Measurements from ENCODE around the gene PER2.
"Not testable (repeated sequence)": the region's sequence is repeated elsewhere in the genome, so short reads cannot be mapped to it uniquely, and the experiment has no call there.

The PER2 gene

GRCh38 chr2:238310721-238311120 lies 22.3 kb upstream of the PER2 start:
- not testable (repeated sequence) for DNase-seq

- no peak for DNase-seq
Measured at GRCh38 chr2:238308177-238308576, 19.8 kb upstream of the PER2 start.

- DNase-seq = no peak
Measured at GRCh38 chr2:238306672-238306998, 18.2 kb upstream of the PER2 start.

GRCh38 chr2:238305965-238306671 lies 17.7 kb upstream of the PER2 start:
- no peak for DNase-seq

- no peak for DNase-seq
Measured at GRCh38 chr2:238305092-238305862, 16.9 kb upstream of the PER2 start.

- no peak for DNase-seq
Measured at GRCh38 chr2:238304116-238304515, 15.7 kb upstream of the PER2 start.

- DNase-seq = no peak
Measured at GRCh38 chr2:238302751-238303150, 14.3 kb upstream of the PER2 start.

- DNase-seq = no peak
Measured at GRCh38 chr2:238302087-238302486, 13.7 kb upstream of the PER2 start.

- no peak for DNase-seq
Measured at GRCh38 chr2:238299803-238300202, 11.4 kb upstream of the PER2 start.

- DNase-seq = no peak
Measured at GRCh38 chr2:238296638-238297457, 8.4 kb upstream of the PER2 start.

GRCh38 chr2:238295144-238296112 lies 7.0 kb upstream of the PER2 start:
- DNase-seq = no peak

GRCh38 chr2:238294393-238295143 lies 6.2 kb upstream of the PER2 start:
- no peak for DNase-seq

GRCh38 chr2:238294046-238294392 lies 5.6 kb upstream of the PER2 start:
- DNase-seq = no peak

GRCh38 chr2:238291550-238292281 lies 3.3 kb upstream of the PER2 start:
- DNase-seq = no peak

- DNase-seq = no peak
Measured at GRCh38 chr2:238290715-238291549, 2.5 kb upstream of the PER2 start.

- DNase-seq = peak in 1 of 6 experiments; percentile 11
Measured at GRCh38 chr2:238290091-238290509, 1.7 kb upstream of the PER2 start.

GRCh38 chr2:238289574-238289973 lies 1.2 kb upstream of the PER2 start:
- peak in 1 of 6 experiments; percentile 43 for DNase-seq

- DNase-seq = peak; percentile 95 to 98 (median 96)
Measured at GRCh38 chr2:238288650-238289573, 502 bp upstream of the PER2 start.
